Kidney epithelial cell (primary cell): ENCODE results near the gene PKNOX2. TPM values are rescaled to one million over a fixed set of nuclear protein-coding genes. Genes with fewer than 3 reads are reported as not detected.

Source experiments
- DNase-seq: peaks from one replicate; pipeline ENCODE4 v3.0.0-alpha.2; 2010; ENCODE audit warnings: low read depth
- H3K27me3 ChIP-seq: 2 replicates; pipeline ENCODE4 v1.6.0; 2011; ENCODE audit warnings: low read length; ENCODE audit not compliant: control insufficient read depth, insufficient read depth
- H3K36me3 ChIP-seq: 2 replicates; pipeline ENCODE4 v1.5.1; 2011; ENCODE audit warnings: low read length; ENCODE audit not compliant: control insufficient read depth, insufficient read depth
- H3K4me3 ChIP-seq: 2 replicates; pipeline ENCODE4 v1.5.1; 2011; ENCODE audit warnings: low read depth, mild to moderate bottlenecking, control low read depth, low read length
- CTCF ChIP-seq: IDR thresholded peaks from 2 replicates; pipeline ENCODE4 v1.5.1; 2011; ENCODE audit warnings: mild to moderate bottlenecking, moderate library complexity, low read length, control low read depth, inconsistent platforms; ENCODE audit not compliant: insufficient read depth, poor library complexity, severe bottlenecking
- total RNA-seq: library from RNA; depleted of rRNA; stranded (reverse); fragments of >200 nt; gene quantifications from 2 replicates; pipeline ENCODE4 v1.2.3, GENCODE V29; 2015

Gene PKNOX2
- total RNA-seq, 1 donor from 2014 or later: 0.42 TPM

- peak; percentile 97 for TF ChIP-seq CTCF
- peaks cover 27% of the 10 kb centered on the region for H3K27me3 ChIP-seq
- no peak for DNase-seq
- no peak overlapping the region for H3K4me3 ChIP-seq
- no peaks in the 10 kb centered on the region for H3K36me3 ChIP-seq
Observed at GRCh38 chr11:125348674-125349309, 184.2 kb downstream of the PKNOX2 start.

- TF ChIP-seq CTCF: no peak
- no peaks in the 10 kb centered on the region for H3K36me3 ChIP-seq
- DNase-seq: no peak
- peaks cover 21% of the 10 kb centered on the region for H3K27me3 ChIP-seq
- H3K4me3 ChIP-seq: no peak overlapping the region
Observed at GRCh38 chr11:125350206-125351032, 185.9 kb downstream of the PKNOX2 start.

- Histone ChIP-seq H3K4me3 (no peak overlapping the region), H3K36me3 (no peaks in the 10 kb centered on the region), H3K27me3 (peaks cover 19% of the 10 kb centered on the region)
- no peak for DNase-seq
- TF ChIP-seq CTCF: no peak
Observed at GRCh38 chr11:125351033-125351867, 186.7 kb downstream of the PKNOX2 start.

- Histone ChIP-seq H3K36me3 (no peaks in the 10 kb centered on the region), H3K4me3 (no peak overlapping the region), H3K27me3 (peaks cover 19% of the 10 kb centered on the region)
- TF ChIP-seq CTCF: no peak
- no peak for DNase-seq
Observed at GRCh38 chr11:125351868-125352250, 187.3 kb downstream of the PKNOX2 start.

GRCh38 chr11:125356797-125357196 is 192.2 kb downstream of the PKNOX2 start:
- no peaks in the 10 kb centered on the region for H3K27me3 ChIP-seq
- no peak for TF ChIP-seq CTCF
- H3K36me3 ChIP-seq: no peaks in the 10 kb centered on the region
- no peak for DNase-seq
- H3K4me3 ChIP-seq: no peak overlapping the region
